ENCODE data around the gene NAMPT.
"Not testable (repeated sequence)": the region's sequence is repeated elsewhere in the genome, so short reads cannot be mapped to it uniquely, and the experiment has no call there.

NAMPT gene

DNA sequence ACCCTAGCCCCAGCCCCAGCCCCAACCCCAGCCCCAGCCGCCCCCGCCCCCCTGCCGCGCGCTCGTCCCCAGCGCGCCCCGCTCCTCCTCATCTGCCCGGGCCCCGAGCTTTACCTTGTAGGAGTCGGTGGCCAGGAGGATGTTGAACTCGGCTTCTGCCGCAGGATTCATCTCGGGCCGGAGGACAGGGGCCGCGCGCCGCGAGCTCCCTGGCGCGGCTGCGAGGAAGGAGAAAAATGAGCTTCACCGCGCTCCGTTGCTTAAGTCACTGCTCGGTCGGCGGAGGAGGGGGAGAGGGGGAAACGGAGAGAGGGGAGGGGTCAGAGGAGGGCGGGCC, at the start of gene NAMPT:
Gene NAMPT, minus strand, starts transcription at position 270 of the 337 bp plus-strand sequence. Its CDS starts 99 bp downstream, at position 171.
- DNase-seq (ENCODE audit: low read depth), result no peak

DNA sequence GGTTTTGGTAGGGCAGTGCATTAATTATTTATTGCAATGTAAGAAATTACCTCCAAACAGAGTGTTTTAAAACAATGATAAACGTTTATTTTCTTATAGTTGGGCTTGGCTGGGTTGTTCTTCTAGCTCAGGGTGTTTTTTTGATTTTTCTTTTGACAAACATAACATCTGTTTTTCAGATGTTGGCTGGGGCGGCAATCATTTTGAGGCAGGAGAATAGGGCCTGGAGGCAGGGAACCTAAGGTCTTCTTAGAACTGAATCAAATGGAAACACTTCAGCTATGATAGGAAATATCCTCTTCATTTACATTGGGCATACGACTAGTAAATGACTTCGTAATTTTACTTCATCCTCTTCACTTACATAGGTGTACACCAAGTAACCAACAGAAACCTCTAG, 47.4 kb upstream of the NAMPT start:
- DNase-seq (ENCODE audit: low read depth), result no peak

DNA sequence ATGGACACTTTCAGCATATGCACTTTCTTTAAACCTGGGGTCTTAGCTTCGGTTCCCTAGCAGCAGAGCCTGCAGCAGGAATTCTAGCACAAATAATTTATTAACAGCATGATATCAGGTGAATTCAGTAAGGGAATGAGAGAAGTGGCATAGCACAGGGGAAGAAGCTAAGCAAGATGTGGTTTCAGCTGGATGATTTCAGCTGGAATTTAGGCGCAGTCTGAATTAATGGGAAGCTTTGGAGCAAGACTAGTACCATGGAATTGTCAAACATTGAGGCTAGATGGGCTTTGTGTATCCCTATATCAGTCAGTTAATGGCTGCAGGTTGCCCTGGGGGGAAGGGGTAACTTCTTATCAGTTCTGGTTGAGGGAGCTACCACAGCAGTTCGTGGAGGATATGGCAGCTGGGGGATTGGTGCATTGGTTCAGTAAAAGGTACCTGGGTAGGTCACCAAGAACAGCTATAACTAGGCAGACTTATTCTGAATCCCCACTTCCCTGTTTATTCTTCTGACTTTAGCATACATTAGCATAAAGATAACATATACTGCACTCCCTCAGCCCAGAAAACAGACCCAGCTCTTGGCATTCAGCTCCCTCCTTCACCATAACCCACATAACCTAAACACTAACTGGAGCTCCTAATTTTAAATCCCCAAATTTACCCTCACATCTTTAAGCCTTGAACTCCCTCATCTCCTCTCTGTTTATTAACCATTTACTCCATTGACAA, 46.8 kb upstream of the NAMPT start:
- DNase-seq (ENCODE audit: low read depth), result no peak

DNA sequence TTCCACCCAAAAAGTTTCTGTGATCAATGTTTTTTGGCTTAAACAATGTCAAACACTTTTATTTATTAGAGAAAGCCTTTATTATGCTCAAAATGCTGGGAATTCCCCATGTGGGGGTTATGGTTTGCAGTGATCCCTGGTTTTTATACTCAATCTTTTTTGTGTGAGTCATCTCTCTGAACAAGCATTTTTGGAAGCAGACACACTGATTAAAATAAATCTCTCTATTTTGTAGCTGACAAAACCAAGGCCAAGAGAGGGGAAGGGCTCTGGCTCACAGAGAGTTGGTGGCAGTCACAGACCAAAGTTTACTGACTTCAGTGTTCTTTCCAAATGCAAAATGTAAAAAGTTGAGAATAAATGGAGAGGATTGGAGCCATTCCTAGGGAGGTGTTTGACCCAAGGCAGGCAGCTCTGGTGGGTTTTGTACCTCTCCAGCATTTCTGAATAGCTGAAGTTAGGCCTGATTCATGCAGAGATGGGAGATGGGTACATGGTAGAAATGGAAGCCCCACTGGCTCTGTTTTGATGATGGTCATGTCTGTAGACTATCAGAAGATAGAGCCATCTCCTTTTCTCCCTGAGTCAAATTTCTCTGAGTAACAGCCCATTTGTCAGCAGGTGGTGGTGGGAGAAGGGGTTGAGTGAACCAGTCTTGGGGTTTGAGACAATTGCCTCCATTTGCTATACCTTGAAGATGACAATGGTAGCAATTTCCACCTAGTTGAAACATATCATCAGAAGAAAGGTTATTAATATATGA, 45.4 kb upstream of the NAMPT start:
- DNase-seq (ENCODE audit: low read depth), result no peak

DNA sequence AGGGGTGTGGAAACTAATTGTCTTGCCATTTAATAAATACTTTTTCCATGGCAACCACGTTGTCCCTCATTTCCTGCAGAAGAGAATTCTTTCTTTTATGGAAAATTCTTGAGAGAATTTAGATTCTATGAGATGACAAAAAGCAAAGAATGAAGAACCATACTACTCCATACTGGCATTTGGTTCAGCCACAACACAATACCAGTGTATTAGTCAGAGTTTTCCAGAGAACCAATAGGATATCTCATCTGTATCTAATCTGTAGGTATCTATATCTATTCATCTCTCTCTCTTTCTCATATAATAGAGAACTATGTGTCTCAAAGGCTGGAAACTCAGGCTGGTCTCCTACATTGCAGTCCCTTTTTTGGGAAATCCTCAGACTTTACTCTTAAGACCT, 44.6 kb upstream of the NAMPT start:
- DNase-seq (ENCODE audit: low read depth), result no peak

DNA sequence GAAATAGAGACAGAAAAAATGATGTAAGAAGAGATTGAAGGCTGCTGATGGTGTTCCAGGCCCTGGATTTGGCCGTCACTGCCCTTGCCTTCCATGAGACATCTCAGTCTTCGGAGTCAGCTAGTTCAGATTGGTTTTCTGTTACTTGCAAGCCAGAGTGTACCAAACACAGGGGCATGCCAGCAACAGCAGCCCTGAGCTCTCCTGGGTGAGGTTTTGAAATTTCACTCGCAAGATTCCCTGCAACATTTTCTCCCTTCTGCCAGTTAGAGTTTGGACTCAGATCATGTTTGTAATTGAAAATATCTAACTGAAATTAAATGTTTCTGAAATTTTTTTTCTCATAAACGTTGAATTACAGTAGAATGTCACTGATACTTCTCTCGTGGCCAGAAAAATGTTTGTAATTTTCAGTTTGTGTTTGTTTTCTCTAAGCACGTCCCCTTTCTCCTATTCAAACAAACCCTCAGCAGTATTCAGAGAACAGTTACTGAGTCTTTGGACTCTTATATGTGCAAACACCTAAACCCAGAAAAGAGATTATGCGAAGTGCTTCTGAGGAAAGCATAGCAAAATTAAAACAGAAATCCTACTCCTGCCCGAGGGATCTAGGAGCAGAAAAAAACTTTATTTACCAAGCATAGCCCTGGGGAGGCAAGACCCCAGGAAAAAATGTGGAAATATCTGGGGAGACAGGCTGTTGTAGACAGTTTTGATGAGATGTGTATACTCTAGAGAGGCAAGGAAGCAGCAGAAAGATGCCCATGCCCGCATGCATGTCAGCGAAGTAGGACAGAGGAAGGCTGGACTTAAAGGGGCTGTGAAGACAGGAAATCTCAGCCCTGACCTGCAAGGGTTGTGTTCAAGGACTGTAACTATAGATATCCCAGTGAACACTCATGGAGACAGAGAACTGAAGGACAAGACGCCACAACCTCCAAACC, 43.0 kb upstream of the NAMPT start:
- DNase-seq (ENCODE audit: low read depth), result no peak

DNA sequence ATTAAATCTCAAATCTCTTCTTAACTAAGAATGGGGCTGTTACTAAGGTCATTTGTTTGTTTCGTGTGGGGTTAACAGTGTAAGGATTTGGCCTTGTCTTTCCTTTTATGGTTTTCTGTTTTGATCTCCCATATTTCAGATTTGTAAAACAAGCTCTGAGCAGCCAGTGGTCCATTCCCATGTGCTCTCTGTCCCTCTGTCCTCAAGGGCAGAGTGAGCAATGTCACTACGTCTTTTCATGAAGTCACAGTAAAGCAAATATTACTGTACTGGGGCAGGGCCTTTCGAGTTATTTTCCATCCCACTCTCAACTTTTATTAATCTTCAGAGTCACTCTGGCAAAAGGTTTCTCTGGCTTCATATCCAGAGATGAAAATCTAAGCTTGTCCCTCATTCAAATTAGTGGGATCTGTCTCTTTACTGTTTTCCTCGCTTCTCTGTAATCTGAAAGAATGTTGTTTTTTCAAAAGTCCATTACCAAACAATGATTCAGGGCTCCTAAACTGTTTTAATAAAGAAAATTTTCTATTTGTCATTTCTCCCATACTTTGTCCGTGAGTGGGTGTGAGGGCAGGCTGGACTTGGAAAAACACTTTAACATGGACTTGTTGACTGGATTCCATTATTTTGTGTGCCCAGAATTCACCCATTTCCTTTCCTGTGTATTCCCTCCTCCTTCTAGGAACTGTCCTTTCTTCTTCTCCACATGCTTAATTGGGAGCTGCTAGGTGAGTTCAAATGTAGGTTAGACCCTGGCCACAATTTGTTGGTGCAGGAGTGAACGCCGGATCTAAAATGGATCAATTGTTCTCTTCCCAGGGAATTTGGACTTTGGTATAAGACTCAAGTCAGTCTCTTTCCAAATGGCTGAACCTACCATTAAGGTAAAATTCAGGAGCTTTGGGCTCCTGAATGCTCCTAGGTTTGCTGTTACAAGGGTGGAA, 42.1 kb upstream of the NAMPT start:
- DNase-seq (ENCODE audit: low read depth), result no peak

DNA sequence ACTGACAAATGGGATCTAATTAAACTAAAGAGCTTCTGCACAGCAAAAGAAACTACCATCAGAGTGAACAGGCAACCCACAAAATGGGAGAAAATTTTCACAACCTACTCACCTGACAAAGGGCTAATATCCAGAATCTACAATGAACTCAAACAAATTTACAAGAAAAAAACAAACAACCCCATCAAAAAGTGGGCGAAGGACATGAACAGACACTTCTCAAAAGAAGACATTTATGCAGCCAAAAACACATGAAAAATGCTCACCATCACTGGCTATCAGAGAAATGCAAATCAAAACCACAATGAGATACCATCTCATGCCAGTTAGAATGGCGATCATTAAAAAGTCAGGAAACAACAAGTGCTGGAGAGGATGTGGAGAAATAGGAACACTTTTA, 39.7 kb upstream of the NAMPT start:
- not testable (repeated sequence) for DNase-seq (ENCODE audit: low read depth)

DNA sequence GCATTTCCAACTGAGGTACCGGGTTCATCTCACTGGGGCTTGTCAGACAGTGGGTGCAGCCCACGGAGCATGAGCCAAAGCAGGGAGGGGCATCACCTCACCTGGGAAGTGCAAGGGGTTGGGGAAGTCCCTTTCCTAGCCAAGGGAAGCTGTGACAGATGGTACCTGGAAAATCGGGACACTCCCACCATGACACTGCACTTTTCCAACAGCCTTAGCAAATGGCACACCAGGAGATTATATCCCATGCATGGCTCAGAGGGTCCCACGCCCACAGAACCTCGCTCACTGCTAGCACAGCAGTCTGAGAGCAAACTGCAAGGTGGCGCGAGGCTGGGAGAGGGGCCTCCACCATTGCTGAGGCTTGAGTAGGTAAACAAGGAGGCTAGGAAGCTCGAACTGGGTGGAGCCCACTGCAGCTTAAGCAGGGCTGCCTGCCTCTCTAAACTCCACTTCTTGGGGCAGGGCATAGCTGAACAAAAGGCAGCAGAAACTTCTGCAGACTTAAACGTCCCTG, 35.5 kb upstream of the NAMPT start:
- DNase-seq (ENCODE audit: low read depth), result not testable (repeated sequence)

DNA sequence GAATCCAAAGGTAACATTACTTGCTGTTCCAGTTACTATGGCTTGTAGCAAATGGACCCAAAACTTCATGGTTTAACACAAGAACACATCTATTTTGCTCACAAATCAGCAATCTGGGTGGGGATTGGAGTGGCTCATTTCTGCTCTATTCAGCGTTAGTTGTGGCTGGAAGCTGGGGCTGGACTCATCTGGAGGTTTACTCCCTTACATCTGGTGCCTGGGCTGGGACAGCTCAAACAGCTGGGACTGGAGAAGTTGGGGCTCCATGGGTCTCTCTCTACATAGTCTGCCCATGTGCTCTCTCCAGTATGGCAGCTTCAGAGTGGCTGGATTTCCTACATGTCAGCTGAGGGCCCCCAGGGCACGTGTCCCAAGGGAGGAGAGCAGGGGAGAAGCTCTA, 33.7 kb upstream of the NAMPT start:
- DNase-seq (ENCODE audit: low read depth), result no peak

DNA sequence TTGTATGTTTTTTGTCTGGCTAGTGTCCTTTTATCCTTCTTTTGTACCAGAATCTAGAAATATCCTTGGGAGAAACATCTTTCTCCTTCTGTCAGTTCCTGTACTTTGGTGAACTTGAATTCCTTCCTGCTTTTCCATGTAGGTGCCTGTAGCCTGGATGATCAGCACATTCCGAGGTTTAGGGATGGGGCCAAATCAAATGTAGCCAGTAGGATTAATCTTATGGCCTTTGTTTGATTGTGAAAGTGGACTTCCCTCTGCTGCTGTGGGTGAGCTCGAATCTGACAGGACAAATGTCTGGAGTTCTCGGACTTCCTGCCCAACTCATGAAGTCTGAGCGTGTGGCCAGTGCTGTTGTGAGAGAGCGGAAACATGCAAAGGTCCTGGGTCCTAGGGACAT, 33.2 kb upstream of the NAMPT start:
- DNase-seq (ENCODE audit: low read depth), result no peak

DNA sequence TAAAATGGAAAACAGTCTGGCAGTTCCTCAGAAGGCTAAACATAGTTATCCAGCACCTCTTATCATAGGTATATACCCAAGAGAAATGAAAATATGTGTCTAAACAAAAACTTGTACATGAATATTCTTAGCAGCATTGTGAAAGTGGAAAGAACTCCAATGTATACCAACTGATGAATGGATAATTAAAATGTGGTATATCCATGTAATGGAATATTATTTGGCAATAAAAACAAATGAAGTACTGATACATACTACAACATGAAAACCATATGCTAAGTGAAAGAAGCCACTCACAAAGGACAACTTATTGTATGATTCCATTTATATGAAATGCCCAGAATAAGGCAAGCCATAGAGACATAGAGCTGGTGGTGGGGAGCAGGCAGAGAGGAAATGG, 32.2 kb upstream of the NAMPT start:
- no peak for DNase-seq (ENCODE audit: low read depth)

DNA sequence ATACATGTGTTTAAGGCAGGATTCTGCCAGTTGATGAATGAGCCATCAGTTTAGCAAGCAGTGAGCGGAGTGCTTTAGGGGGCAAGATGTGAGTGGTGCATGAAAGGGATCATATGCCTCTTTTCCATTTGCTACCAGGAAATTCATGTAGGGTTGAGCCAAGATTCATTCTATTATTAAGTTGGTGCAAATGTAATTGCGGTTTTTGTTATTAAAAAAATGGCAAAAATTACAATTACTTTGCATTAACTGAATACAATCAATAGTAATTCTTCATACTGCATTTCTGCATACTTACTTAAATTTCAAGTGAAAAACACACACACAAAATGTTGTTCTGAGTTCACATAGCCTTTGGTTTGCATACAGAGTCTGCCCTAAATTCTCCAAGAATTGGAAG, 30.1 kb upstream of the NAMPT start:
- no peak for DNase-seq (ENCODE audit: low read depth)

DNA sequence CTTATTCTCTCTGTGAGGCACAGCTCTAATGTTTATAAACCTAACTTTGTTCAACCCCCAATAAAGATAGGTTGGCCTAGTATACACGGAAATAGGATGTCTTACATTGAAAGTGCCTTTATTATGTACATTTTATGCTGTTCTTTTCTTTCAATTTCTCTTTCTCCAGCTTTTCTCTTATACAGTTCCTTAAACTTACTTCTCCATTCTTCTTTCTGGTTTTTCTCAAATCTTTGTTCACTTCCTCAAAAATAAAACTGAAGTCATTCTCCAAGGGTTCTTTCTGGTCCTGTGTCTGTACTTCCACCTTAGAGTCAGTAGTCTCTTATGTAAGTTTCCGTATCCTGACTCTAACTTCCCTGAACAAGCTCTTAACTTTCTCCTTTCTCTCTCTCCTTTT, 29.2 kb upstream of the NAMPT start:
- DNase-seq (ENCODE audit: low read depth), result no peak

DNA sequence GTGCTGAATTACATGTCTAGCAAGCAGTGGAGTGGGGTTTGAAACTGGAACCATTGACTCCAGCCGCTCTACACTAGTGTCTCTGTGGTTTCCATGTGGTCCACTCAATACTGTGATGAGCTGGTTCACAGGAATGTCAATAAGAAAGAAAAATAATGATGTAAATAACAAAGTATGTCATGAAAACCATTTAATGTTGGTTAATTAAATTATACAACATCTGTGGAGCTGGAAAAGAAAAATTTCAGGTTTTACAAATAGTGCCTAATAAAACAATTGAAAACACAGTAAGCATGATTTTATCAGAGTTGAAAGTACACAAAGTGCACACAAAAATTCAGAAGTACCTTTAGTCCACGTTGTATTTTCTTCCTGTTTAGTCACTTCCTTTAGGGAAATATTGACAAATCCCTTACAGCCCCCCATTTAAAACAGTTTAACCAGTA, 28.7 kb upstream of the NAMPT start:
- DNase-seq (ENCODE audit: low read depth), result no peak

DNA sequence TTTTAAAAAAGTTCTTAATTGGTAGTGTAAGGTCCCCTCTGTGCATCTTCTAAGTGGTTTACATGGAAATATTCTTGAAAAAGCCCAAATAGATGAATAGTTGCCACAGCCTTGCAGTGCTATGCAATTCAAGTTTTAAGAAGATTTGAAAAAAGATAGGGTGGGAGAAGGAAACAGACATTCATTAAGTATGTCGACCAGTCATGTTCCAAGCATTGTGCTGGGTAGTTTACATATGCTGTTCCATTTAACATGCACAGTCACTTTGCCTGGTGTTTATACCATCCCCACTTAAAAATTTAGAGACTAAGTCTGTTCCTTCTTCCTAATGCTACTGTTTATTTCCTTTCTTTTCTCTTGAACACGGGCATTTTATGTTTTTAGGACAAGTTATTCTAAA, 28.1 kb upstream of the NAMPT start:
- DNase-seq (ENCODE audit: low read depth), result no peak

DNA sequence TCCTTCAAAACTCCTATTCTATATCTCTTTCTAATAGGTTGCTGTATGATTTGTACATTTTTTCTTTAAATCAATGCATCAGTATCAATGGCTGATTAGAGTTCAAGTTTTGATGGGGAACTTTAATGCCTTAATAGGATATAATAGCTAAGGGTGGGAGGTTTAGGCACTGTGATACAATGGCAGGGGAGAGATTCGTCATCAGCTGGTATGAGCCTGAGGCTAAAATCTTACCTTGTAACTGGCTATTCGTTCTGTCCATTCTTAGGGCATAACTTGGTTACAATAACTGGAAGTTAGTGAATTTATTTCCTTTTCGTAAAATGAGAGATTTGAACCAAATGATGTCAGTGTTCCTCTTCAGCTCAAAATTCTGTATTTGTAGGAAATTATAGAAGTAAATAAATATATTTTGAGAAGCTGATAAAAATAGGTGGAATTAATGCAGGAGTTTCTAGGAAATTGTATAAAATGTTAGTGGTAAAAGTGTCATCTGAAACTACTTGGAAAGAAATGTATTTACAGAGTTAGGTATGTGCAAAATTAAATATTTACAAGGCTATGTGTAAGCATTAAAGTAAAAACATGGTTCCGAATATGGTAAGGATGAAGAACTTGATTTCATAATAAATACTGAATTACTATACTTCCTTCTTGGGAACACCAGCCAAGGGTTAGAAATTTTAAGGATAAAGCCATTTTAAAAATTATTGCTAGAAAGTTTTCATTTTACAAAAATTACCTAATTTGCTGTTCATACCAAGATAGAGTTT, 27.5 kb upstream of the NAMPT start:
- DNase-seq (ENCODE audit: low read depth), result no peak

DNA sequence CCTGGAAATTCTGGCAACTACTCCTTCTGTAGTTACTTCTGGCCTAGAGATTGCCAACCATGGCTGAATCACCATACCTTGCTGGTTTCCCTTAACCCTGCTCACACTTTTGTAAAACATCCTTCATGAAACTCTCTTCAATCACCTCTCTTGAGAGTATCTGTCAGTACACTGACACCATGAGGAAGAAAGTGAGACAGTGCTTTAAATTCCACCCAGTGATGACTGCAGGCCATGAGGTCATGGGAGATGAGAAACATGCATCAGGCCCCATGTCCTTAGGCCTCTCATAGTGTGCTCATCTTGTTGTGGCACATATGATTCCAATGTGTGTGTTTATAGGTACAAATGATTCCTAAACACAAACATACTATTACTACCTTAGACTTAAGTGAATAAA, 24.6 kb upstream of the NAMPT start:
- DNase-seq (ENCODE audit: low read depth), result no peak

DNA sequence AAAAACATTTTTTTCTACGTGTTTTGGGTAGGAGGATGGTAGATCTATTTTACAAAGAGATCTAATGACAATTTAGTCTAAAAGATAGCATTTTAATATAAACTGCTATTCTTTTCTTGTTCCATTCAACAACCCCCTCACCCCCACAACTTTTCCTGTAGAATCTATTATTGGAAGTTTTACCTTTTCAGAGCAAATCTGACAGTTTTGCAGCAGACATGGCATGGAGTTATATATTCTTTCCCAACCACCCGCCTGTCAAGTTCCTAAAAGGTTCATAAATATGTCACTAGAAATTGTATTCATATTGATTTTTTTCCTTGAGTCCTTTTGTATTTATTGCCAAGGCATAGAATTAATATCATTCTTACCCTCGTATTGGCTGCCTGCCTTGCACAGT, 21.5 kb upstream of the NAMPT start:
- DNase-seq (ENCODE audit: low read depth), result no peak

DNA sequence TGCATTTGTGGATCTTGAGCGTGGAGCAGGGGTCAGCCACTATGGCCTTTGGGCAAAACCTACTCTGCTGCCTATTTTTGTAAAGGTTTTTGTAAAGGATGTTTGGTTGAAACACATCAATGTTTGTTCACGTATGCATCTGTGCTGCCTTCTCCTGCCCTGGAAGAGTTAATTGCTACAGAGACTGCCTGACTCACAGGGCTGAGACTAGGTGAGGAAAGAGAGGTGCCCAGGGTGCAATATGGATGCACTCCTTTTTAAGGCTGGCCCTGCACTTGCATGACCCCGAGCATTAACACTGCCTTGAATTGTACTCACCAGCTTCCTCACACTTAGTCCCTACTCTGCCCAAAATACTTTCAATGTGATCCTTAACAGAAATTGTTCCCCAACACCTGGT, 20.9 kb upstream of the NAMPT start:
- no peak for DNase-seq (ENCODE audit: low read depth)

DNA sequence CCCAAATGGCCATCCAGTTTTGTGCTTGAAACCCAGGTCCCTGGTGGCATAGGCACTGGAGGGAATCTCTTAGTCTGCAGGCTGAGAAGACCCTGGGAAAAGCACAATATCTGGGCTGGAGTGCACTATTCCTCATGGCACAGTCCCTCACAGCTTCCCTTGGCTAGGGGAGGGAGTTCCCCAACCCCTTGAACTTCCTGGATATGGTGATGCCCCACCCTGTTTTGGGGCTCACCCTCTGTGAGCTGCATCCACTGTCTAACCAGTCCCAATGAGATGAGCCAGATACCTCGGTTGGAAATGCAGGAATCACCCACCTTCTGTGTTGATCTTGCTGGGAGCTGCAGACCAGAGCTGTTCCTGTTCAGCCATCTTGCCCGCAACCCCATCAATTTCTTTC, 19.8 kb upstream of the NAMPT start:
- no peak for DNase-seq (ENCODE audit: low read depth)
